K562 (cell line): ENCODE data around the gene PAX8. TPM values are rescaled to one million over a fixed set of nuclear protein-coding genes. Genes with fewer than 3 reads are reported as not detected.

Experiments
- CHD7 ChIP-seq: fragments of 200-600 bp; sonication (generic); IDR thresholded peaks from one replicate; pipeline ENCODE4 v1.6.1; 2012; ENCODE audit warnings: mild to moderate bottlenecking, low read depth, low read length, inconsistent platforms
- DLX4 ChIP-seq: fragments of 250-450 bp; sonication (Bioruptor Pico); IDR thresholded peaks from 2 replicates; pipeline ENCODE4 v1.6.1; 2021; ENCODE audit warnings: mild to moderate bottlenecking
- EZH2 ChIP-seq: IDR thresholded peaks from 2 replicates; pipeline ENCODE4 v1.6.1; 2012; ENCODE audit warnings: low read depth, mild to moderate bottlenecking, inconsistent platforms, low read length, borderline replicate concordance
- MEIS2 ChIP-seq: fragments of 450-650 bp; IDR thresholded peaks from 2 replicates; pipeline ENCODE4 v1.6.1; 2014; ENCODE audit warnings: mild to moderate bottlenecking; ENCODE audit not compliant: partially characterized antibody
- POLR3A ChIP-seq: IDR thresholded peaks from 2 replicates; pipeline ENCODE4 v1.6.1; 2011; ENCODE audit warnings: borderline replicate concordance, mild to moderate bottlenecking, moderate library complexity; ENCODE audit not compliant: insufficient read length, insufficient read depth; ENCODE audit errors: extremely low read depth
- ZBTB11 ChIP-seq, 3 experiments: fragments of 200-800 bp in 1 of 3; fragments of 250-450 bp in 1 of 3; fragments of 450-650 bp in 1 of 3; sonication (Bioruptor Pico) in 1 of 3; sonication (Bioruptor generic) in 1 of 3; formaldehyde crosslinking in 1 of 3; IDR thresholded peaks; 2 replicates each; pipeline versions ENCODE4 v1.6.1 to v1.8.0; 2016 to 2022; ENCODE audit warnings: mild to moderate bottlenecking in 2 of 3, missing genetic modification characterization in 2 of 3, missing compliant biosample characterization in 1 of 3, moderate library complexity in 1 of 3
- polyA plus RNA-seq, 8 experiments: library from polyadenylated mRNA; depleted of rRNA in 4 of 8; stranded (reverse) in 5 of 8; unstranded in 3 of 8; fragments of >200 nt; fragmentation: Nextera tagmentation in 2 of 8; fragmentation: Illumina TruSeq in 1 of 8; extraction: Ambion mirVana in 2 of 8; extraction: Trizol in 1 of 8; gene quantifications; 2 replicates each; pipeline versions ENCODE4 v1.2.1 to v1.2.3, GENCODE V29; 2011 to 2014; ENCODE audit warnings: inconsistent platforms in 1 of 8, missing spikeins in 1 of 8
- total RNA-seq, 7 experiments: library from RNA; depleted of rRNA in 6 of 7; stranded (reverse); fragments of >200 nt in 6 of 7; fragmentation: Illumina TruSeq in 2 of 7; extraction: Trizol in 2 of 7; gene quantifications; 2 replicates each; pipeline versions ENCODE4 v1.2.1 to v1.2.3, GENCODE V29; 2011 to 2021; ENCODE audit warnings: low replicate concordance in 1 of 7

The PAX8 gene
- total and polyA plus RNA-seq, 9 of the 15 experiments (the other 6 are each of a cell fraction or from before 2014, with no cell fraction given), result 0.13 to 2.1 (median 0.51) TPM

- TF ChIP-seq ZBTB11 (CRISPR knock-in tag; IDR thresholded peaks at IDR 0.05) (no peak), EZH2 (no peak), MEIS2 (peak; percentile 21), POLR3A (no peak), DLX4 (CRISPR knock-in tag) (no peak), CHD7 (no peak)
Observed at GRCh38 chr2:113233593-113234550, 44.8 kb downstream of the PAX8 start (continued).
